Stimulated activated CD8-positive, alpha-beta memory T cell treated with anti-CD3 and anti-CD28 coated beads, Interleukin-4, amount 100 ng/mL, for 48 hours (primary cell): ENCODE measurements around the gene KLK12.

Experiments
- DNase-seq: peaks from one replicate; pipeline ENCODE4 v3.0.0-alpha.2; 2020

The KLK12 gene

DNA sequence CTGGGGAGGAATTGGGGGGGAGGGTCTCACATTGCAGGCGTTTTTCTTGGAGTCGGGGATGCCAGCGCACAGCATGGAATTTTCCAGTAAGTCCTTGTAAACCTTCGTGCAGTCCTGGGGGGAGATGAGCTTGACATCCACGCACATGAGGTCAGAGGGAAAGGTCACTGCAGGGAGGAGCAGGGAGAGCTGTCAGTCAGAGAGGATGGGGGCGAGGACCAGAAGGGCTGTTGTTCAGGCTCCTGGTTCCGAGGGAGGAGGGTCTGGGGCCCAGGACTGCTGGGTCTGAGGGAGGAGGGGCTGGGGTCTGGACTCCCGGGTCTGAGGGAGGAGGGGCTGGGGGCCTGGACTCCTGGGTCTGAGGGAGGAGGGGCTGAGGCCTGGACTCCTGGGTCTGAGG lies 55.0 kb downstream of the KLK12 start:
- DNase-seq = no peak
